ENCODE data around the gene ARID1B.

Gene ARID1B

DNA sequence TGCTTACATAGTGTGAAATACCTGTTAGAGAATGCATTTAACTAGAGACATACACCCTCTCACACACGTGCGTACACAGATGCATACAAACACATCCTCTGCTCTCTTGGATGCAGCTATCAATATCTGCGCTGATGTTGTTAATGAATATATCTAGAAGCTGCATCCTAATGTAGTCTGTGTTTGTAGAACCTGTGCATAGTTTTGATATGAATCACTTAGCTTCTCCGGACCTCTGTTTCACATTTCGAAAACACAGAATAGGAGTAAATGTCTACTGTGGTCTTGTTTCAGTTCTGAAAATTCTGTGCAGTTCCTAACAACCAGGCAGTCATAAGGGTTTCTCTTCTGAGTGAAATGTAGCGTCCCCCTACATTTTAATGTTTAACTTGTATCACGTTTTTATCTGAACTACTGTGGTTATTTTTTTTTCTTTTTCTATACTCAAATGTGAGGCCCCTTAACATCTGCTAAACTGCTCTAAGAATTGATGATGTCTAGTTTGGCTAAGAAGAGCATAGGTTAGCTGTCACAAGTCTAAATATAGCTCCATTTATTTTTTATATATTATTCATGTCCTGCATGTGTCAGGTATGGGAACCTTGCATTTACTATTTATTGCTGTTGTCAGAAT, 291.6 kb downstream of the ARID1B start:
- Histone ChIP-seq H3K27me3 (replicated peaks) (no peaks in the 10 kb centered on the region), H3K27ac (no peak overlapping the region), H3K4me3 (ENCODE audit: low read depth, low read length) (no peak overlapping the region), H3K36me3 (replicated peaks) (no peaks in the 10 kb centered on the region)
- in situ Hi-C loops (cut with HindIII; ENCODE audit: low pct_ligation_motif_present, low sequenced_read_pairs) = no loop called here
- TF ChIP-seq, protein P1, sequence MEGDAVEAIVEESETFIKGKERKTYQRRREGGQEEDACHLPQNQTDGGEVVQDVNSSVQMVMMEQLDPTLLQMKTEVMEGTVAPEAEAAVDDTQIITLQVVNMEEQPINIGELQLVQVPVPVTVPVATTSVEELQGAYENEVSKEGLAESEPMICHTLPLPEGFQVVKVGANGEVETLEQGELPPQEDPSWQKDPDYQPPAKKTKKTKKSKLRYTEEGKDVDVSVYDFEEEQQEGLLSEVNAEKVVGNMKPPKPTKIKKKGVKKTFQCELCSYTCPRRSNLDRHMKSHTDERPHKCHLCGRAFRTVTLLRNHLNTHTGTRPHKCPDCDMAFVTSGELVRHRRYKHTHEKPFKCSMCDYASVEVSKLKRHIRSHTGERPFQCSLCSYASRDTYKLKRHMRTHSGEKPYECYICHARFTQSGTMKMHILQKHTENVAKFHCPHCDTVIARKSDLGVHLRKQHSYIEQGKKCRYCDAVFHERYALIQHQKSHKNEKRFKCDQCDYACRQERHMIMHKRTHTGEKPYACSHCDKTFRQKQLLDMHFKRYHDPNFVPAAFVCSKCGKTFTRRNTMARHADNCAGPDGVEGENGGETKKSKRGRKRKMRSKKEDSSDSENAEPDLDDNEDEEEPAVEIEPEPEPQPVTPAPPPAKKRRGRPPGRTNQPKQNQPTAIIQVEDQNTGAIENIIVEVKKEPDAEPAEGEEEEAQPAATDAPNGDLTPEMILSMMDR (IDR thresholded peaks at IDR 0.05; ENCODE audit: low read depth, low read length, missing control alignments) = no peak
- DNase-seq = no peak

DNA sequence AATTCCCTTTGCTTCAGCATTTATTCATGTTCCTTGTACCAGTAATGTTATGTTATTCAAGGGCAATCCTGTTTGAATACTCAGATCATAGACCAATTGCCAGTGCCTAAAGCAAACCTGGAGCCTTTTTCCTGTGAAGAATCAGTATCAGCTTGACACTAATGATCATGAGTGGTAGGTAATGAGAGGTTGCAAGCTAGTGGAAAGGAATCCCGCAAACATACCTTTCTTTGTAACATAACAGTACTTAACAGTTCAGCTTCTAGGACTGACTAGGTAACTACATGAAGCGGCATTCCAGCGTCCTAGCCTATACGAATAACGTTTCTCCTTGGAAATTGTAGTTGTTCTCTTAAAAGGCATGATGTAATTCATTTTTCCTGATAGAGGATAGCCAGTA, 292.4 kb downstream of the ARID1B start:
- H3K36me3 ChIP-seq (replicated peaks) = no peaks in the 10 kb centered on the region
- H3K4me3 ChIP-seq (ENCODE audit: low read depth, low read length) = no peak overlapping the region
- no peaks in the 10 kb centered on the region for H3K27me3 ChIP-seq (replicated peaks)
- H3K27ac ChIP-seq = no peak overlapping the region
- in situ Hi-C loops (cut with HindIII; ENCODE audit: low pct_ligation_motif_present, low sequenced_read_pairs) = no loop called here
- TF ChIP-seq, protein P1 (IDR thresholded peaks at IDR 0.05; ENCODE audit: low read depth, low read length, missing control alignments) = no peak
- DNase-seq = no peak

DNA sequence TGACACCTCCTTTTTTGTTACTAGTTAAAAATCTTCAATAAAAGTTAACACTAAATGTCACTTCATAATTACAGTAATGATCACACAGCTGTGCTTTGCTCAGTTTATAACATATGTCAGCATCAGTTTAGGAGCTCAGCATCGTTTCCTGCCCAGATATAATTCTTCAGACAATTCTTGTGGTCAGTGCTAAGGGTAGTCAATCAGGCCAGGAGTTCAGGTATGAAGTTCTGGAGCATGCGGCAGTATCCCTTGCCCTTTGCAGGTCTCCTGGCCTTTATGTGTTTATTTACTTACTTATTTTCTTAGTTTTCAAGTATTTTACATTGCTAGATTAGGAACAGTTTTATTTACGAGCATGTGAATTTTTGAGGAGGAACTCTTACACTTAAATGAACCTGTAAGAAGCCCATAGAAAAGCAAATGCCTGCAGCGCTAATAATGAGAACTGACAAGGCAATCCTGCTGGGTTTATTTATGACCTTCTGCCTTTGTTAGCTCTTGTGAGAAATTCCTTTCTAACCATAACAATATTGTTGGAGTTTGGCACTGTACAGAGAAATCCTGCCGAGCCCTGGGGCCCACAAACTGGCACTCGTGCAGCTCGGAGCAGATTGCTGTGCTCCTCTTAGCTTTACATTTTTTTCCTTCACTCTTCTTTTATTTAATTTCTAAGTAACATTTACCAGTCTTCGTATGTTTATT, 293.4 kb downstream of the ARID1B start:
- in situ Hi-C loops (cut with HindIII; ENCODE audit: low pct_ligation_motif_present, low sequenced_read_pairs) = no loop called here
- H3K4me3 ChIP-seq (ENCODE audit: low read depth, low read length) = no peak overlapping the region
- H3K36me3 ChIP-seq (replicated peaks) = no peaks in the 10 kb centered on the region
- TF ChIP-seq, protein P1 (IDR thresholded peaks at IDR 0.05; ENCODE audit: low read depth, low read length, missing control alignments) = no peak
- no peaks in the 10 kb centered on the region for H3K27me3 ChIP-seq (replicated peaks)
- H3K27ac ChIP-seq = no peak overlapping the region
- DNase-seq = no peak

DNA sequence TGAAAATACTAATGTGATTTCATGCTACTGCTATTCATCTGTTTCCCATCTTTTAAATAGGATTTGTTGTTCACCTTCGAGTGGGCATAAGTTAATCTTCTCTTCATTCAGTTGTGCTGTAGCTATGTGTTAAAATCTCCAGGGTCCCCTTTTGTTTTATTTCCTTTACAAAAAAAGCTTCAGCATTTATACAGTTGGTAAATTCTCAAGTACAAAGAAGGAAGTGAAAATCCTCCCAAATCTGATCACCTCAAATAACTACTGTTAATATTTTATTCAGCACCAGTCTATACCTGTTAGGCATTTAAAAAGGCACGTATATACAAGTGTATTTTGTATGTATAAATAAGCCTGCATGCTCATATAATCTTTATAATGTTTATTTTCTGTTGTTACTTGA, 294.9 kb downstream of the ARID1B start:
- no peaks in the 10 kb centered on the region for H3K36me3 ChIP-seq (replicated peaks)
- no peaks in the 10 kb centered on the region for H3K27me3 ChIP-seq (replicated peaks)
- no peak overlapping the region for H3K27ac ChIP-seq
- in situ Hi-C loops (cut with HindIII; ENCODE audit: low pct_ligation_motif_present, low sequenced_read_pairs) = no loop called here
- no peak for DNase-seq
- TF ChIP-seq, protein P1 (IDR thresholded peaks at IDR 0.05; ENCODE audit: low read depth, low read length, missing control alignments) = no peak
- H3K4me3 ChIP-seq (ENCODE audit: low read depth, low read length) = no peak overlapping the region

DNA sequence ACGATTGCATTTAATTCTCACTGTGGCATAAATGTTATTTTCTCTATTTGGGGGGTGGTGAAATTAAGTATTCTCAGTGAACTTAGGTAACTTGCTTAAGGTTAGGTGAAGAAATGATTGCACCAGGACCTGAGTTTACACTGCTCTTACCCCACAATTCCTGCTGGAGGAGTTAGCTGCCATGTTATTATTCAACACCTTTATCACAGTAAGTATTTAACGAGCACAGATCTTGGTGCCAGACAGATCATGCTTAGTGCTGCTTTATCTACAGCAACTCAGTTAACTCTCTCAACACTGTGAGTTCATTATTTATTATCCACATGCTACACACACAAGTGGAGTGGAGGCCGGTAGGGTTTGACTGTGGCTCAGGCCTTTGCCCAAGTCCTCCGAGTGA, 296.4 kb downstream of the ARID1B start:
- H3K27ac ChIP-seq = no peak overlapping the region
- in situ Hi-C loops (cut with HindIII; ENCODE audit: low pct_ligation_motif_present, low sequenced_read_pairs) = no loop called here
- no peak overlapping the region for H3K4me3 ChIP-seq (ENCODE audit: low read depth, low read length)
- H3K36me3 ChIP-seq (replicated peaks) = no peaks in the 10 kb centered on the region
- no peak for DNase-seq
- H3K27me3 ChIP-seq (replicated peaks) = no peaks in the 10 kb centered on the region
- TF ChIP-seq, protein P1 (IDR thresholded peaks at IDR 0.05; ENCODE audit: low read depth, low read length, missing control alignments) = no peak
